A549 (cell line): ENCODE data around the gene MINDY4. TPM values are rescaled to one million over a fixed set of nuclear protein-coding genes. Genes with fewer than 3 reads are reported as not detected.

ENCODE experiments used
- ATAC-seq, 2 experiments: fragments of 200-7000 bp in 1 of 2; fragments of >200 bp in 1 of 2; cut with Nextera tagmentation in 1 of 2; cut with Tn5 transposase in 1 of 2; 3 replicates each; pipeline versions ENCODE4 v1.8.0 to v1.9.1; 2018 to 2020; ENCODE audit warnings: mild to moderate bottlenecking in 1 of 2, moderate library complexity in 1 of 2
- CTCF ChIA-PET: fragments of 300-600 bp; sonication (Branson Sonifier 250); formaldehyde crosslinking; extraction: SDS; loops from one replicate; lab custom pipeline; 2021; ENCODE audit warnings: antibody characterized with exemption, inconsistent platforms; lab: Yijun Ruan, JAX
- POLR2A ChIA-PET: fragments of 350-600 bp; formaldehyde crosslinking; extraction: SDS; loops from one replicate; lab custom pipeline; 2021; ENCODE audit warnings: antibody characterized with exemption, inconsistent platforms; lab: Yijun Ruan, JAX
- DNase-seq, 2 experiments: peaks; one replicate each; pipeline versions ENCODE4 v3.0.0 to v3.0.0-alpha.2; 2011 to 2016; ENCODE audit warnings: low read depth in 1 of 2, low spot score in 1 of 2
- FAIRE-seq: peaks from 2 replicates; lab custom pipeline; 2011; peaks lifted over from hg19 to GRCh38; lab: Jason Lieb, UNC
- H3K27ac ChIP-seq, 2 experiments: fragments of >200 bp; sonication (Bioruptor Twin); formaldehyde crosslinking; 3 replicates each; pipeline ENCODE4 v1.5.1; 2016 to 2017
- H3K4me1 ChIP-seq: fragments of >200 bp; sonication (Bioruptor Twin); formaldehyde crosslinking; 3 replicates; pipeline ENCODE4 v1.6.1; 2016
- H3K4me2 ChIP-seq: fragments of >200 bp; sonication (Bioruptor Twin); formaldehyde crosslinking; 3 replicates; pipeline ENCODE4 v1.6.1; 2016
- H3K4me3 ChIP-seq: fragments of >200 bp; sonication (Bioruptor Twin); formaldehyde crosslinking; 3 replicates; pipeline ENCODE4 v1.5.1; 2016
- H3K9me3 ChIP-seq: fragments of >200 bp; sonication (Bioruptor Twin); formaldehyde crosslinking; 3 replicates; pipeline ENCODE4 v1.6.1; 2016
- BHLHE40 ChIP-seq: IDR thresholded peaks from 2 replicates; pipeline ENCODE4 v1.6.1; 2012; ENCODE audit warnings: low read depth, low read length, inconsistent platforms
- CBX2 ChIP-seq: fragments of 200-600 bp; sonication (generic); IDR thresholded peaks from 2 replicates; pipeline ENCODE4 v1.6.1; 2016; ENCODE audit warnings: low read depth, mild to moderate bottlenecking, borderline replicate concordance
- CHD4 ChIP-seq: fragments of 200-600 bp; sonication (generic); IDR thresholded peaks from 2 replicates; pipeline ENCODE4 v1.6.1; 2016; ENCODE audit warnings: antibody characterized with exemption, mild to moderate bottlenecking, borderline replicate concordance
- EHF ChIP-seq: fragments of 250-450 bp; sonication (Bioruptor Pico); IDR thresholded peaks from 2 replicates; pipeline ENCODE4 v1.5.0; 2020; ENCODE audit warnings: mild to moderate bottlenecking
- EHMT2 ChIP-seq: fragments of 200-600 bp; sonication (generic); IDR thresholded peaks from 2 replicates; pipeline ENCODE4 v1.6.1; 2016; ENCODE audit warnings: antibody characterized with exemption, low read depth, mild to moderate bottlenecking, moderate library complexity
- EP300 ChIP-seq, 2 experiments: fragments of >200 bp; sonication (Bioruptor Twin); formaldehyde crosslinking; IDR thresholded peaks; 2 replicates in 1 of 2; 3 replicates in 1 of 2; pipeline ENCODE4 v1.6.1; 2016 to 2017
- FOXS1 ChIP-seq: fragments of 250-450 bp; sonication (Bioruptor Pico); IDR thresholded peaks from 2 replicates; pipeline ENCODE4 v1.5.0; 2020; ENCODE audit warnings: mild to moderate bottlenecking, moderate library complexity
- GATA3 ChIP-seq: IDR thresholded peaks from 2 replicates; pipeline ENCODE4 v1.6.1; 2012; ENCODE audit warnings: borderline replicate concordance
- HMGXB4 ChIP-seq: fragments of 250-450 bp; sonication (Bioruptor Pico); IDR thresholded peaks from 2 replicates; pipeline ENCODE4 v1.5.0; 2021; ENCODE audit warnings: mild to moderate bottlenecking, moderate library complexity, borderline replicate concordance
- HOXB13 ChIP-seq: fragments of 250-450 bp; sonication (Bioruptor Pico); IDR thresholded peaks from 2 replicates; pipeline ENCODE4 v1.5.0; 2020; ENCODE audit warnings: low read depth, mild to moderate bottlenecking, moderate library complexity
- JUN ChIP-seq, 2 experiments: fragments of >200 bp; sonication (Bioruptor Twin); formaldehyde crosslinking; IDR thresholded peaks; 2 replicates in 1 of 2; 3 replicates in 1 of 2; pipeline ENCODE4 v1.6.1; 2016 to 2017
- JUNB ChIP-seq: fragments of >200 bp; sonication (Bioruptor Twin); formaldehyde crosslinking; IDR thresholded peaks from 2 replicates; pipeline ENCODE4 v1.6.1; 2016
- MYC ChIP-seq: IDR thresholded peaks from 2 replicates; pipeline ENCODE4 v1.6.1; 2012; ENCODE audit warnings: mild to moderate bottlenecking, inconsistent platforms, low read length, improper control_type of control experiment, borderline replicate concordance
- RCOR1 ChIP-seq: fragments of 150-350 bp; IDR thresholded peaks from 2 replicates; pipeline ENCODE4 v1.6.1; 2014; ENCODE audit warnings: antibody characterized with exemption, low read length, low read depth
- RFX5 ChIP-seq: fragments of 450-650 bp; IDR thresholded peaks from 2 replicates; pipeline ENCODE4 v1.7.1; 2014; ENCODE audit warnings: antibody characterized with exemption, mild to moderate bottlenecking, moderate library complexity
- SMC3 ChIP-seq: fragments of >200 bp; sonication (Bioruptor Twin); formaldehyde crosslinking; IDR thresholded peaks from 3 replicates; pipeline ENCODE4 v1.6.1; 2018; ENCODE audit warnings: inconsistent platforms
- TP53 ChIP-seq: fragments of 250-450 bp; sonication (Bioruptor Pico); IDR thresholded peaks from 2 replicates; pipeline ENCODE4 v1.5.0; 2021; ENCODE audit warnings: mild to moderate bottlenecking, moderate library complexity
- ZC3H11A ChIP-seq: fragments of 450-650 bp; IDR thresholded peaks from 2 replicates; pipeline ENCODE4 v1.6.1; 2014; ENCODE audit warnings: antibody characterized with exemption, mild to moderate bottlenecking
- ZFP36 ChIP-seq: fragments of 450-650 bp; IDR thresholded peaks from 2 replicates; pipeline ENCODE4 v1.6.1; 2014; ENCODE audit warnings: borderline replicate concordance; ENCODE audit not compliant: partially characterized antibody
- WGBS: methylation state at CpG from one replicate; pipeline ENCODE4 v1.1.6; 2017; ENCODE audit errors: missing lambda C conversion rate; 5-methylcytosine and 5-hydroxymethylcytosine counted together
- polyA plus RNA-seq, 4 experiments: library from polyadenylated mRNA; depleted of rRNA in 3 of 4; stranded (reverse); fragments of >200 nt; fragmentation: RNase III in 1 of 4; extraction: RNeasy Plus Mini Kit Qiagen cat#74134 plus additional on column Dnase treatment in 1 of 4; gene quantifications; 2 replicates in 3 of 4; 3 replicates in 1 of 4; pipeline ENCODE4 v1.2.3, GENCODE V29; 2011 to 2017
- TF ChIP-seq, protein P1 (sequence below): fragments of 200-600 bp; sonication (generic); IDR thresholded peaks from 2 replicates; pipeline ENCODE4 v1.6.1; 2016; ENCODE audit warnings: antibody characterized with exemption, mild to moderate bottlenecking, moderate library complexity
- TF ChIP-seq, protein P2 (sequence below): fragments of 150-350 bp; IDR thresholded peaks from 2 replicates; pipeline ENCODE4 v1.6.1; 2014; ENCODE audit warnings: low read depth, mild to moderate bottlenecking, low read length
- TF ChIP-seq, protein P3 (sequence below): fragments of 450-650 bp; IDR thresholded peaks from 2 replicates; pipeline ENCODE4 v1.6.1; 2014; ENCODE audit warnings: antibody characterized with exemption
- TF ChIP-seq, protein P4 (sequence below): fragments of >200 bp; sonication (Bioruptor Twin); formaldehyde crosslinking; IDR thresholded peaks from 2 replicates; pipeline ENCODE4 v1.6.1; 2016

The MINDY4 gene
- polyA plus RNA-seq, 2 of the 4 experiments (the other 2 are of a cell fraction) = 1.8 to 3.6 TPM

- Histone ChIP-seq H3K4me3 (no peak overlapping the region), H3K27ac (no peak overlapping the region), H3K4me1 (peaks cover 5% of the 10 kb centered on the region; the same call in 1 of the 3 replicates)
- DNase-seq (no peak), ATAC-seq (no peak), FAIRE-seq (no peak)
- POLR2A ChIA-PET = no interaction called here
- WGBS = 67% methylated on average over 4 of the region's 4 CpGs
- TF ChIP-seq ZFP36 (no peak), EP300 (IDR thresholded peaks at IDR 0.05) (no peak), CHD4 (no peak), SMC3 (no peak), HOXB13 (CRISPR knock-in tag) (no peak), GATA3 (no peak), HMGXB4 (CRISPR knock-in tag) (no peak), RFX5 (no peak), JUN (IDR thresholded peaks at IDR 0.05) (no peak), CBX2 (no peak), JUNB (no peak), ZC3H11A (no peak), MYC (no peak), FOXS1 (no peak), TP53 (CRISPR knock-in tag) (no peak)
- TF ChIP-seq, protein P1, sequence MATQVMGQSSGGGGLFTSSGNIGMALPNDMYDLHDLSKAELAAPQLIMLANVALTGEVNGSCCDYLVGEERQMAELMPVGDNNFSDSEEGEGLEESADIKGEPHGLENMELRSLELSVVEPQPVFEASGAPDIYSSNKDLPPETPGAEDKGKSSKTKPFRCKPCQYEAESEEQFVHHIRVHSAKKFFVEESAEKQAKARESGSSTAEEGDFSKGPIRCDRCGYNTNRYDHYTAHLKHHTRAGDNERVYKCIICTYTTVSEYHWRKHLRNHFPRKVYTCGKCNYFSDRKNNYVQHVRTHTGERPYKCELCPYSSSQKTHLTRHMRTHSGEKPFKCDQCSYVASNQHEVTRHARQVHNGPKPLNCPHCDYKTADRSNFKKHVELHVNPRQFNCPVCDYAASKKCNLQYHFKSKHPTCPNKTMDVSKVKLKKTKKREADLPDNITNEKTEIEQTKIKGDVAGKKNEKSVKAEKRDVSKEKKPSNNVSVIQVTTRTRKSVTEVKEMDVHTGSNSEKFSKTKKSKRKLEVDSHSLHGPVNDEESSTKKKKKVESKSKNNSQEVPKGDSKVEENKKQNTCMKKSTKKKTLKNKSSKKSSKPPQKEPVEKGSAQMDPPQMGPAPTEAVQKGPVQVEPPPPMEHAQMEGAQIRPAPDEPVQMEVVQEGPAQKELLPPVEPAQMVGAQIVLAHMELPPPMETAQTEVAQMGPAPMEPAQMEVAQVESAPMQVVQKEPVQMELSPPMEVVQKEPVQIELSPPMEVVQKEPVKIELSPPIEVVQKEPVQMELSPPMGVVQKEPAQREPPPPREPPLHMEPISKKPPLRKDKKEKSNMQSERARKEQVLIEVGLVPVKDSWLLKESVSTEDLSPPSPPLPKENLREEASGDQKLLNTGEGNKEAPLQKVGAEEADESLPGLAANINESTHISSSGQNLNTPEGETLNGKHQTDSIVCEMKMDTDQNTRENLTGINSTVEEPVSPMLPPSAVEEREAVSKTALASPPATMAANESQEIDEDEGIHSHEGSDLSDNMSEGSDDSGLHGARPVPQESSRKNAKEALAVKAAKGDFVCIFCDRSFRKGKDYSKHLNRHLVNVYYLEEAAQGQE = no peak
- TF ChIP-seq, protein P2, sequence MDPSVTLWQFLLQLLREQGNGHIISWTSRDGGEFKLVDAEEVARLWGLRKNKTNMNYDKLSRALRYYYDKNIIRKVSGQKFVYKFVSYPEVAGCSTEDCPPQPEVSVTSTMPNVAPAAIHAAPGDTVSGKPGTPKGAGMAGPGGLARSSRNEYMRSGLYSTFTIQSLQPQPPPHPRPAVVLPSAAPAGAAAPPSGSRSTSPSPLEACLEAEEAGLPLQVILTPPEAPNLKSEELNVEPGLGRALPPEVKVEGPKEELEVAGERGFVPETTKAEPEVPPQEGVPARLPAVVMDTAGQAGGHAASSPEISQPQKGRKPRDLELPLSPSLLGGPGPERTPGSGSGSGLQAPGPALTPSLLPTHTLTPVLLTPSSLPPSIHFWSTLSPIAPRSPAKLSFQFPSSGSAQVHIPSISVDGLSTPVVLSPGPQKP = no peak
- TF ChIP-seq, protein P3, sequence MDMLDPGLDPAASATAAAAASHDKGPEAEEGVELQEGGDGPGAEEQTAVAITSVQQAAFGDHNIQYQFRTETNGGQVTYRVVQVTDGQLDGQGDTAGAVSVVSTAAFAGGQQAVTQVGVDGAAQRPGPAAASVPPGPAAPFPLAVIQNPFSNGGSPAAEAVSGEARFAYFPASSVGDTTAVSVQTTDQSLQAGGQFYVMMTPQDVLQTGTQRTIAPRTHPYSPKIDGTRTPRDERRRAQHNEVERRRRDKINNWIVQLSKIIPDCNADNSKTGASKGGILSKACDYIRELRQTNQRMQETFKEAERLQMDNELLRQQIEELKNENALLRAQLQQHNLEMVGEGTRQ = no peak
- TF ChIP-seq, protein P4, sequence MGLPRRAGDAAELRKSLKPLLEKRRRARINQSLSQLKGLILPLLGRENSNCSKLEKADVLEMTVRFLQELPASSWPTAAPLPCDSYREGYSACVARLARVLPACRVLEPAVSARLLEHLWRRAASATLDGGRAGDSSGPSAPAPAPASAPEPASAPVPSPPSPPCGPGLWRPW = no peak
- TF ChIP-seq, all 56 proteins: peak for 0
- no peaks in the 10 kb centered on the region for H3K9me3 ChIP-seq
- CTCF ChIA-PET = no interaction called here
- no peak overlapping the region for H3K4me2 ChIP-seq
Measured at GRCh38 chr7:30844483-30844874, 73.3 kb downstream of the MINDY4 start.

DNA sequence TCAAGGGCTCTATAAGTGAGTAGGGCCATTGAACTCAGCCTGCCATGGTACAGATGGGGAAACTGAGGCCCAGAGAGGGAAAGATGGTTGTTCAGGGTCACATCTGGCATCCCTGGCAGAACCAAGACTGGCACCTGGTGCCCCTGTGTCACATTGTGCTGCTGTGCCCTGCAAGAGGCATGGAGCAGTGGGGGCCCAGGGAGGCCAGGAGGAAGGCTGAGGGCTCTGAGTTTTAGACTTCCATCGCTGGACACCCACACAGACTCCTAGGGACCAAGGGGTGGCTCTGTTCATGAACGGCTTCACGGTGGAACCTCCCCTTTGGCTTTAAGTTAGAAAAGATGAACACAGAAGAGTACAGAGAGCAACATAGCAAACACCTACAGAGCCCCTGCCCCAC lies 73.7 kb downstream of the MINDY4 start:
- DNase-seq (no peak), ATAC-seq (no peak), FAIRE-seq (no peak)
- TF ChIP-seq RCOR1 = no peak
- no peak for TF ChIP-seq BHLHE40
- no peak for TF ChIP-seq EHF (CRISPR knock-in tag)
- no peak for TF ChIP-seq EHMT2
- TF ChIP-seq, protein P1 = no peak
- TF ChIP-seq, protein P2 = no peak
- Histone ChIP-seq H3K4me3 (no peak overlapping the region), H3K4me1 (peaks cover 5% of the 10 kb centered on the region; the same call in 1 of the 3 replicates), H3K27ac (no peak overlapping the region), H3K4me2 (no peak overlapping the region), H3K9me3 (no peaks in the 10 kb centered on the region)
- POLR2A ChIA-PET = no interaction called here
- 92% methylated on average over 3 of the region's 3 CpGs for WGBS
- CTCF ChIA-PET = no interaction called here
